ENCODE data around the gene IL13RA1.
"Not testable (repeated sequence)": the region's sequence is repeated elsewhere in the genome, so short reads cannot be mapped to it uniquely, and the experiment has no call there.

IL13RA1 gene

DNA sequence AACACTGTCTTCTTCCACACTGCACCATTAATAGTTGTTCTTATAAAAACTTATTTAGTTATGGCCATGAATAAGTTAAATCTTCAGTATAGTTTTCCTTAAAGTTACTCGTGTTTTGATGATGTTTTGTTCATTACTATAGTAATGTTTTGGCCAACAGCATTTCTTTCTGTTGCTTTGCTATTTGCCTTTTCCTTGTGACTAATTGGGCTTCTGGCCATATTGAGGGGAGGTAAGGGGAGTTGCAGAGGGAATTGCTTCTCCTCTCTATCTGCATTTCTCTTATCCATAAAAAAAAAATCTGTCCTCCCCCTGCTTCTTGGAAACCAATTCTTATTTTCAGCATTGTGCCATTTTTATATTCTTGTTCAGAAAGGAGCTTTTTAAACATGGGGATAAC is 53.5 kb downstream of the IL13RA1 start:
- DNase-seq, result no peak

DNA sequence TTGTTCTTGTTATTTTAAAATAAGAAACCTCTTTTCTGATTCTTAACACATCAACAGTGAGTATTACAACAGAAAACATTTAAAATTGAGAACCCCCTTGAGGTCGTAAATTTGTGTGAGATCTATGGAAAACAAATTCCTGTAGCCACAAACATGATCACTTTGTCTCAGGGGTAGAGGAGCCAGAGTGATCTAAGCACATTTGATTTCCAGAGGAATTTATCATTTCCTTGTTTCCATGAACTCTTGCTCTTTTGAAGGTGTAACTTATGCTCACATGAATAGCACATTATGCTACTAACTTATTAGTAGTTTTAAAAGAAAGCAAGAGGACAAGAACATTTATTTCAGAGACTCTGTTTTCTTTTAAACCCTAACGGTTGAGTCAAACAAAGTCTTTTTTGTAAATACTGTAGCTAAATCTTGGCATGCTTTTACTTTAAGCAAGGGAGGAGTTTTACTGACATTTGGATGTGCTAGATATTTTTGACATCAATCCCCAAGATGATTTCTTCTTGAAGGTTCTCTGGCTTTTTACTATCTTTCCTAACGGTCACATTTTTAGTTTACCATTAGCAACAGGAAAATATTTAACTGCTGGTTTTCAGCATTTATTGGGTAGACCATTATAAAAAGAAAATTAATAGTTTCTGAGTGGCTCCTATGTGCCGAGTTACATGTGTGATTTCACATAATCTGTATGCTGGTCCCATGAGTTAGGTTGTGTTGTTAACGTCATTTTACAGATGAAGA is 68.3 kb downstream of the IL13RA1 start:
- DNase-seq, result no peak

GRCh38 chrX:118802857-118803256 is 75.5 kb downstream of the IL13RA1 start:
- DNase-seq, result no peak

DNA sequence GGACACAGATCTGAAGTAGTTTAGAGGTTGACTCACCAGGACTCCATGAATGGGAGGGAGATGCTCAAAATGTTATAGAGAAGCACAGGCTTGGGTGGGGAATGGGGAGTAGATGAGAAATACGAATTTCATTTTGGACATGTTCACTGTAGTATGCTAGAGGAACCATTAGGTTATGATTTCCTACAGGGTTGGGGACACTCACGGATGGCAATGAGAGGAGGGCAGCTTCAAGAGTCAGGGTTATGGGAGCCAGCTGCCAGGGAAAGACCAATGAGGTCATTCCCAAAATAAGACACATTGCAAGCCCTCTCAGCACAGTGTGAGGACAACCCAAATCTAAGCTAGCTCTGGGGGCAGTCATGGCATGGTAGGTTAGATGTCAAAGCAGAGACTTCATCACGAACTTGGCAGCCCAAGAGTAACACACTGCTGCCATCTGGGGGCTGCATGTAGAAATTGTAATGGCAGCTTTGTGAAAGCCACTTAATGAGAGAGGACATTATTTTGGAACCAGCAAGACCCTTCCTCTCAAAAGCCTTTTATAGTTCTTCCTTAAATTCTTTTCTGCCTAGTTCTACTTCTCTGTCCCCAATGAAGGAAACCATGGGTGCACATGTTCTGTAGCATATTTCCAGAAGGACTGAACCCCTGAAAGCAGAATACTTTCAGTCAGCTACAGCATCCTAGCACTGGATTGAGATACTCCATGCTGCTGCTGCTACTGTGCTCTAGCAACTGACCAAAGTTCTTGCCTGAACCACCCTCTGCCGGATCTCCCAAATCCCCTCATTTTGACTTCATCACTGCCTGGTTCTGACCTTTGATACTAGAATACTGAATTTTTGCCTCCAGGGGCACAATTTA is 80.0 kb downstream of the IL13RA1 start:
- peak; percentile 58 for DNase-seq

- not testable (repeated sequence) for DNase-seq
These were observed 89.9 kb downstream of the IL13RA1 start for GRCh38 chrX:118817257-118817656.

DNA sequence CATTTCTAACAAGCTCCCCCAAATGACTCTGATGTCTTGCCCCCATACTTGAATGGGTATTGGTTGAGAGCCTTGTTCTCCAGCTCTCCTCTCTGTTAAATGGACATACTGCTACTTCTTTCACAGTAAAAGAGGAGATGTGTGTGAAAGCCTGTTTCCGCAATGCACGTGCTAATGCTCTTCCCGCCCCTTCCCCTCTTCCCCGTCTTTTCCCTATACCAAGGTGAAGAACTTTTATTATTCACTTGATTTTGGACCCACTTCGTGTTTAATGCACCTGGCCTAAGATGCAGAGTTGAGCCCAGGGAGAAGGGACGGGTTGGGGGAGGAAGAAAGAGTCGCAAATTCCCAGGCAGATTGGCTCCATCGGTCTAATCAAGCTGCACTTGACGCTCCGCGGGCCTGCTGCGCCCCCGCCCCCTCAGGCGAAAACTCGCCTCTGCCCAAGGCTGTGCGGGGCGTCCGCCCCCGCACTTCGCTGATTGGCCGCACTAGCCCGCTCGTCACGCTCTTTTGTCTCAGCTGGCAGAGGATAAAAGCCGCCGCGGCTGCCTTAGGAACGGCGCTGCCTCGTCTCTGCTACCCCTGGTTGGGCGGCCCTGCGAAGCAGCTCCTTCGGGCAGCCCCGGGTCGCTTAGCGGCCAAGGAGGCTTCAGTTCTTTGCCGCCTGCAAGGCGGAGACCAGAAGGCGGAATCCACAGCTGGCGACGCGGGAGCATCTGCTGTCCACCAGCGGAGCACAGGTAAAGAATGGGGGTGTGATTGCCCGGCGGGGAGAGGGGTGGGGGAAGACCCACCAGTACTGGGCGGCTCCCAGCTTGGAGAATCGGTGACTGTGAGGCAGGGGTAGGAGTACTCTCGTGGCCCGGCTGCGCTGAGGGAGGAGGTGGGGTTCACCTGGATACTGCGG is 96.1 kb downstream of the IL13RA1 start, which contains the start of gene ZCCHC12:
Gene ZCCHC12 (plus strand): TSS at position 562 of the 910 bp plus-strand sequence. CDS start 1,421 bp downstream, outside the sequence.
- DNase-seq, result peak; percentile 50

DNA sequence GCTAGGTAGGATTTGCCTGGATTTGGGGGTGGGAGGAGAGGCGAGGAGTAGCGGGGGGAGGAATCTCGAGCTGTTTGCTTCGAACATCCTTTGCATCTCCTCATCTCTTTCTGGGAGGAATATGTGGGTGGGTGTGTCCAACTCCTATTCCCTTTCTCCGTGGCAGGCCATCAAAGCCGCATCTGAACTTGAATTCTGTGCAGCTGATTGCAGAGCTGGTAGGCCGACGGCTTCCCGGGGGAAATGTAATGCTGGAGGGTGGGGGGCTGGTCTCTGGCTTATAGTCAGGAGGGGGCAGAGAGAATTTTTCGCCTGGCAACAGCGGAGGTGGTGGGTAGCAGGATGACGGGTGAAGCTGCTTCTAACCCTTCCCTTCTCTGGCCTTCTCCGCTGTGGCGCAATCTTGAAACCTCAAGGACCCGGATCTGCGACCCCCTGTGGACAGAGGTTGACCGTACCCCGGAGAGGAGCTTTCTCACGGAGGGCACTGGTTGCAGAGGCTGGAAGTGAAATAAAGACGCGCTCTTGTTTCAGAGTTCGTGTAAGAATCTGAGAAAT is 96.8 kb downstream of the IL13RA1 start:
- DNase-seq, result no peak

DNA sequence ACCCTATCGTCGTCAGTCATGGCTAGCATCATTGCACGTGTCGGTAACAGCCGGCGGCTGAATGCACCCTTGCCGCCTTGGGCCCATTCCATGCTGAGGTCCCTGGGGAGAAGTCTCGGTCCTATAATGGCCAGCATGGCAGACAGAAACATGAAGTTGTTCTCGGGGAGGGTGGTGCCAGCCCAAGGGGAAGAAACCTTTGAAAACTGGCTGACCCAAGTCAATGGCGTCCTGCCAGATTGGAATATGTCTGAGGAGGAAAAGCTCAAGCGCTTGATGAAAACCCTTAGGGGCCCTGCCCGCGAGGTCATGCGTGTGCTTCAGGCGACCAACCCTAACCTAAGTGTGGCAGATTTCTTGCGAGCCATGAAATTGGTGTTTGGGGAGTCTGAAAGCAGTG is 97.8 kb downstream of the IL13RA1 start:
- DNase-seq, result no peak

GRCh38 chrX:118839334-118839958 is 112.0 kb downstream of the IL13RA1 start:
- DNase-seq, result peak; percentile 19

All from NCI-H1694 treated with DMSO at 0.1 percent for 48 hours (cell line).